ENCODE measurements around the gene ZNF473.

ZNF473 gene

DNA sequence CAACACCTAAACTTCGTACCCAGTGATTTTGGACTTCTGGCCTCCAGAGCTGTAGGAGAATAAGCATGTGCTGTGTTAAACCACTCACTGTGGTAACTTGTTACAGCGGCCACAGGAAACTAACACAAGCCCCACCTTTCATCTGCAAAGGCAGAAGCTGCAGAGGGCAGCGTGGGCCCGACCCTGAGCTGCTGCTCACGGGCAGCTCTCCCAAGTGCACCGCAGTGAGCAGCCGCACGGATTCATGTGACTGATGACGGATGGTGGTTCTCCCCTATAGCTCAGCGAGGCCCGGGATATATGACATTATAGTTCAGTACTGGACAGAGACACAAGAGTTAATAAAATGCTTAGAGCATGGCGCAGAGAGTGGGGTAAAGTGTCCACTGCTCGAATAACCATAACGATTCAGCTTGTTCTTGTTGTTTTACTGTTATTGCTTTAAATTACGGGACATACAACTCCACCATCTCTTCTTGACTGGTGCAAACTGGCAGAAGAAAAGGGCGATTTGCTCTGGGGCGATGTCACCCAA, 22.5 kb upstream of the ZNF473 start:
- DNase-seq (ENCODE audit: low read depth in 3 of 3): no peak

DNA sequence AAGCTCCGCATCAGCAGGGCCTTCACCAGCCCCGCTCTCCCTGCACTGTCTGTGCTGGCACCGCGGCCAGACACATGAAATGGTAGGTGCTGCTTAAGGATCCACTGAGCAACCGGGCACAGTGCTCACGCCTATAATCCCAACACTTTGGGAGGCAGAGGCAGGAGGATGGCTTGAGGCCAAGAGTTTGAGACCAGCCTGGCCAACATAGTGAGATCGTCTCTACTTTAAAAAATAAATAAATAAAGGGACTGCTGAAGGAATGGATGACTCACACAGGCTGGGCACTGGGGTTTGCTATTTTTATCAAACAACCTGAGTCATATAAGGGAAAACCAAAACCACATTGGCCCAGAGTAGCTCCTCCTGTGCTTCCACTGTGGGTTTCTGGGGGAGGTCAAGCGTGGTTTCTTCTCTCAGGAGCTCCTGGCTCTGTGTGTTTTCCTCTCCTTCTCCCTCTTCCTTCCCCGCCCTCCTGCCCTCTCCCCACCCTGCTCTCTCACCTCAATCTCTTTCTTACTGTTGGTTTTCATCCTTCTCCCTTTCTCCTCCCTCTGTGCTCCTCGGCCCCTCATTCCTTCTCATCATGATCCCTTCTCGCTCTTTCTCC, 21.9 kb upstream of the ZNF473 start:
- no peak for DNase-seq (ENCODE audit: low read depth in 3 of 3)

DNA sequence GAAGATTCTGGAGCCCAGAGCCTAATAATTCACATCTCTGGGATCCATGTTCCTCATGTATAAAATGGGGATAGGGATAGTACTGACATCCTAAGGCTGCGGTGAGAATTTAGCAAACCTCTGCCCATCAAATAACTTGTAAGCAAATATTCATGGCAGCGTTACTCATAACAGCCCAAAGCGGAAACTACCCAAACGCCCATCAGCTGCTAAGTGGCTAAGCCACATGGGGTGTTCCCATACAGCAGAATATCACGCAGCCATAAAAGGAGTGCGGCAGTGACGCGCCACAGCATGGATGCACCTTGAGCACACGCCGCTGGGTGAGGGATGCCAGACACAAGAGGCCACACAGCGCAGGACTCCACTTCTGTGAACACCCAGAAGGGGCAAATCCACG, 20.4 kb upstream of the ZNF473 start:
- DNase-seq (ENCODE audit: low read depth in 3 of 3): no peak

- DNase-seq (ENCODE audit: low read depth in 3 of 3): no peak
Observed at GRCh38 chr19:50007170-50007569, 18.6 kb upstream of the ZNF473 start.

DNA sequence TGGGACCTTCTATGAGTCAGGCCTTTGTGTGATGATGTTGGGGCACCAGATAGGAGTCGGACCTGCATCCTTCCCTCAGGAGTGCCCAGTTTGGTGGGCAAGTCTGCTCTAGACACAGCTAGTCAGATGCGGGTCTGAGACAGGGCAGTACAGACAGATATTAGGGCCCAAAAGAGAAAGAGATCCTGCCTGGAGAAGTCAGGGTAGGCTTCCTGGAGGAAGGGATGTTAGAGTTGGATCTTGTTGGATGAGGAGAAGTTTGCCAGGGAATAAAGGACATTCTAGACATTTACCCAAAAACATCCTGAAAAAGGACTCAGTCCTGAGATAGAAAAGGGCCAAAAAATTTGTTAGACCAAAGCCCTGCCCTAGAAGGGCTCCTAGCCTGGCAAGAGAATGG, 17.9 kb upstream of the ZNF473 start:
- DNase-seq (ENCODE audit: low read depth in 3 of 3): no peak

- DNase-seq (ENCODE audit: low read depth in 3 of 3): no peak
Observed at GRCh38 chr19:50008532-50008931, 17.3 kb upstream of the ZNF473 start.

DNA sequence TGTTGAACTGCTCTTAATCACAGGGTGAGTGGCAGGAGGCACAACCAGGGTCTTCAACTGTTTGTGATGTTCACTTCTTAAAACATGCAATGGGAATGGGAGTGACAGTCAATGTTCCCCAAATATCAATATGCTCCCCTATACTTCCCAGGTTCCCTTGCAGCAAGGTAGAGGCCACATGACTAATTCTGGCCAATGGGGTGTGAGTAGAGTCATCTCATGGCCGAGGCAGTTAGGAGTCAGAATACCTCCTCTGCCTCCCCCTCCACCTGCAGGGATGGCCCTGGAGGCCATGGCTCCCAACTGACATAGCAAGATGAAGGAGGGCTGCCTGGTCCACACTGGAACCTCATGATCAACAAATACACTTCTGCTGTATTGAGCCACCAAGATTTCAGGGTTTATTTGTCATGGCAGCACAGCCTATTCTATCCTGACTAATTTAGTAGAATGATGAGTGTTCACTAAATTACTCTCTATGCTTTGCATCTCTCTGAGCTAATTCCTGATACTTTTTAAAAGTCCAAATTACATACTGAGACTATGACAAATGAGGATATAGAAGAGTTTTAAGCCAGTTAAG, 9.5 kb upstream of the ZNF473 start:
- DNase-seq (ENCODE audit: low read depth in 3 of 3): no peak

GRCh38 chr19:50020481-50020880, 5.3 kb upstream of the ZNF473 start:
- no peak for DNase-seq (ENCODE audit: low read depth in 3 of 3)

DNA sequence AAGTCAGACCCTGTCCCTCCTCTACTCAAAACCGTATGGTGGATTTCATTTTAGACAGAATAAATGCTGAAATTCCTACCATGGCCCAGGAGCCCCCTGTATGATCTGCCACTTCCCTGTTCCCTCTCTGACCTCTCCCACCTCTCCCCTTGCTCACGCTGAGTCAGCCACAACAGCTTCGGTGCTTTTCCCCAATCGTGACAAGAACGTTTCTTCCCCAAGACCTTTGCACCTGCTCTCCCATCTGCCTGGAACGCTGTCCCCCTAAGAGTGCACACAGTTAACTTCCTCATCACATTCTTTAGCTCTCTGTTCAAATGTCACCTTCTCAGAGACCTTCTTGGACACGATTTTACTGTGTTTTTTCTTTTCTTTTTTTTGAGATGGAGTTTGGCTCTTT, 3.0 kb upstream of the ZNF473 start:
- no peak for DNase-seq (ENCODE audit: low read depth in 3 of 3)

GRCh38 chr19:50024719-50025021, 1.1 kb upstream of the ZNF473 start:
- DNase-seq (ENCODE audit: low read depth in 3 of 3): no peak

- peak; percentile 88 to 97 (median 95) for DNase-seq (ENCODE audit: low read depth in 3 of 3)
Observed at GRCh38 chr19:50025022-50025793, 597 bp upstream of the ZNF473 start, which contains the start of gene VRK3. VRK3 (minus strand) TSS chr19:50025372; CDS start chr19:50016162, 9,210 bp downstream.

DNA sequence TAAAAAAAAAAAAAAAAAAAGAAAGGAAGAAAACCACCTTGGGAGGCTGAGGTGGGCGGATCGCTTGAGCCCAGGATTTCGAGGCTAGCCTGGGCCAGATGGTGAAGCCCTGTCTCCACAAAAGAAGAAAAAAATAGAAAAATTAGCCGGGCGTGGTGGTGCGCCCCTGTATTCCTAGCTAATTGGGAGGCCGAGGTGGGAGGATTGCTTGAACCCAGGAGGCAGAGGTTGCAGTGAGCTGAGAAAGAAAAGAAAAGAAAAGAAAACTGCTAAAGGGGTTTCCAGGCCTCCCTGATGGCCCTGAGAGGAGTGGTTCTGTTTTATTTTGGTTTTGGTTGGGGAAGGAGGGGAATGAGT, 723 bp downstream of the ZNF473 start:
- DNase-seq (ENCODE audit: low read depth in 3 of 3): no peak

DNA sequence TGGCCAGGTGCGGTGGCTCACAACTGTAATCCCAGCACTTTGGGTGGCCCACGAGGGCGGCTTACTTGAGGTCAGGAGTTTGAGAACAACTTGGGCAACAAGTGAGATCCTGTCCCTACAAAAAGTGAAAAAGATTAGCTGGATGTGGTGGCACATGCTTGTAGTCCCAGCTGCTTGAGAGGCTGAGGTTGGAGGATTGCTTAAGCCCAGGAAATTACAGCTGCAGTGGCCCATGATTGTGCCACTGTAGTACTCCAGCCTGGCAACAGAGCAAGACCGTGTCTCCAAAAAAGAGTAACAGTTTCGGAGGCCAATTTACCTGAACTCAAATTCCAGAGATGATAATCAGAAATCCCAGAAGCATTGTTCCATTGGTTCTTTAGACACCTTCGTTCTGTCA, 4.4 kb downstream of the ZNF473 start:
- DNase-seq (ENCODE audit: low read depth in 3 of 3): no peak

DNA sequence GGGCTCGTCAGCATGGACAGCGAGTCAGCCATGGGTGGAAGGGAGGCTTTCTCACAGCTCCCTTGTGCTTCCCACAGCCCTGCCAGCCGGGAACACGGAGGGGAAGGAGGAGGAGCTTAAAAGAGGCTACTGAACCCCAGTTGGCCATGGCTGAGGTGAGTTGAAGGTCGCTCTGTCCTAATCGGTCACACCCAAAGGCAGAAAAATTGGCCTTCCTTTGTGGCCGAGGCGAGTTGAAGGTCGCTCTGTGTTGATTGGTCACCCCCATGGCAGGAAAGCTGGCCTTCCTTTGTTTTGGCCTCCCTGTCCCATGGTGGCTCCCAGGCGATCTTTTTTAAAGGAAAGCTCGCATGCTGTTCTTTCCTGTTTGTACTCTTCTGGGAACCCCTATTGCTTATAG, 5.1 kb downstream of the ZNF473 start:
- DNase-seq (ENCODE audit: low read depth in 3 of 3): no peak

GRCh38 chr19:50036908-50037307, 11.1 kb downstream of the ZNF473 start:
- DNase-seq (ENCODE audit: low read depth in 3 of 3): no peak

DNA sequence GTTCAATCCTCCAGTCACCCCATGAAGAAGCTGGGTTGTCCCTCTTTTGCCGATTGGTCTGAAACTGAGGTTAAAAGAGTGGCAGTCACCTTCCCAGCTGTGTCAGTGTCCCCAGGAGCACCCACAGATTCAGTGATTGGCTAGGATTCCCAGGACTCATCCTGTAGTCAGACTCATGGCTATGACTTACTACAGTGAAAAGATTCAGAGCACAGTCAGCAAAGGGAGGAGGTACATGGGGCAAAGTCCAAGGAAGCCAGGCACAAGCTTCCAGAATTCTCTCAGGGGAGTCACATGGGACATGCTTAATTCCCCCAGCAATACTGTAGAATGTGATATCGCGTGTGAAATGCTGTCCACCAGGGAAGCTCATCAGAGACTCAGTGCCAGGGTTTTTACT, 14.2 kb downstream of the ZNF473 start:
- no peak for DNase-seq (ENCODE audit: low read depth in 3 of 3)

DNA sequence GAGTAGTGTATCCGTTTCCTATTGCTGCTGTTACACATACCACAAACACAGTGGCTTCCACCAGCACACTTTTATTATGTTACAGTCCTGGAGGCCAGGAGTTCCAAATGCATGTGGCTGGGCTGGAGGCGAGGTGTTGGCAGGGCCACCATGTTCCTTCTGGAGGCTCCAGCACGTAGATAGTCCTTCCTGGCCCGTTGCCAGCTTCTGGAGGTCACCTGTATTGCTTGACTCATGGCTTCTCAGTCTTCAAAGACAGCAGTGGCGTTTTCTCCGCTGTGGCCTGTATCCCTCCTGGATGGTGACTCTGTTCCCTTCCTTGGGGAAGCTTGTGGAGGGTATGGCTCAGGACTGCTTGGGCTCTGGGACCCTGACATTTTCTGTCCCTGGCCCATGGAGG, 15.2 kb downstream of the ZNF473 start:
- DNase-seq (ENCODE audit: low read depth in 3 of 3): no peak

DNA sequence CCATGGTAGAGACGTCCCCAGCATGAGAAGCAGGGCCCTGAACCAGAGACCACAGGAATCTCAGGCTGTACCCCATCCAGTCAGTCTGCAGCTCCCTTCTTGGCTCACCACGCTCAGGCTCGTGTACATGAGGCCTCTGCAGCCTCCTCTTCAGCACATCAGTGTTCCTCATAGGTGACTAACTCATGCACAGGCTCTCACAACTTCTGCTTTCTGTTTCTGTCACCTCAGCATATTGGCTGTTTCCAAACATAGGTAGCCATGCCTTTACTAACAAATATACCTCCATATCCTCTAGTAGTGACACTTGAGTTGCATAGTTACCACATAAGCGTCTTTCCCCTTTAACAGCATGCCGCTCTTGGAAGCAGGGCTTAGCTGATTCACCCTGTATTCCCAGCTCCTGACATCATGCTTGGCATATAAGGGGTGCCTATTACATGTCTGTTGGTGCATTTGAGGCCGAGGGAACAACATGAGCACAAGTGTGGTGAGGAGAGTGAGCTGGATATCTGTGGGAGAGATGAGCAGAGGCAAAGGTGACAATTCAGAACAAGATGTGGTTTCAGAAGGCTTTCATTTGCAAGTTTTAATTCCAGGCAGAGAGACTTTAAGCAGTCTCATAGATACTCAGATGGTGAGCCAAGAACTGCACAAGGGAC, 16.7 kb downstream of the ZNF473 start:
- no peak for DNase-seq (ENCODE audit: low read depth in 3 of 3)

- no peak for DNase-seq (ENCODE audit: low read depth in 3 of 3)
Observed at GRCh38 chr19:50043967-50044366, 18.2 kb downstream of the ZNF473 start.

GRCh38 chr19:50044922-50045321, 19.1 kb downstream of the ZNF473 start:
- no peak for DNase-seq (ENCODE audit: low read depth in 3 of 3)

- DNase-seq (ENCODE audit: low read depth in 3 of 3): peak in 2 of 3 experiments; percentile 26 to 32
Observed at GRCh38 chr19:50046649-50047503, 21.1 kb downstream of the ZNF473 start.

DNA sequence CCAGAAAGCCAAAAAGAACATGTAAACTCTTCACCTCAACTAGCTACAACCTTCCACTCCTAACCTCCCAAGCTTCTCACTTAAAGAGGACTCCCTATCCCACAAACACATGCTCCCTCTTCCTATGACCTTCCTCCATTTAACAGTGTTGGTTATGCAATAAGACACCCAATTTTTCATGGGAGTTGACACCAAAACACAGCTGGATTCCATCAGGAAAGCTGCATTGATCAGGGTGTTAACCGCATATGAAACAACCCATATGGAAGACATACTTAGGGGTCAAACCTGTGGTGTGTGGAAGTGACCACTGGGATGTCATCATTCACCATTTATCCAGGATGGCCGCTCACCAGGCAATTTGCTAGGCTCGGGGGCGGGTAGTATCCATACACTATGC, 21.9 kb downstream of the ZNF473 start:
- no peak for DNase-seq (ENCODE audit: low read depth in 3 of 3)
